DND-41 (cell line): ENCODE results near the gene MKS1.

ENCODE experiments used
- CTCF ChIP-seq: IDR thresholded peaks from 2 replicates; pipeline ENCODE4 v1.5.1; 2012; ENCODE audit warnings: borderline replicate concordance, low read length, moderate library complexity, mild to moderate bottlenecking; ENCODE audit not compliant: poor library complexity, severe bottlenecking; ENCODE audit errors: extremely low read depth
- EZH2 ChIP-seq: IDR thresholded peaks from 3 replicates; pipeline ENCODE4 v1.6.1; 2012; ENCODE audit warnings: borderline replicate concordance, low read depth, mild to moderate bottlenecking, moderate library complexity, low read length, inconsistent platforms; ENCODE audit not compliant: severe bottlenecking

GRCh38 chr17:58250344-58251011 is 31.4 kb upstream of the MKS1 start:
- TF ChIP-seq EZH2 = no peak
- TF ChIP-seq CTCF = no peak
